Tibial nerve (tissue), 4 donors: ENCODE results near the gene NR2F1-AS1.

Experiments
- EP300 ChIP-seq, 2 donors: sonication (generic); formaldehyde crosslinking; IDR thresholded peaks; one replicate each; pipeline ENCODE4 v1.6.1; 2017; ENCODE audit warnings: antibody characterized with exemption in 2 of 2, mild to moderate bottlenecking in 1 of 2
- TF ChIP-seq, protein P1 (sequence below), 5 experiments: fragments of 200-600 bp in 3 of 5; fragments of 450-650 bp in 2 of 5; sonication (generic) in 3 of 5; IDR thresholded peaks; one replicate each; pipeline ENCODE4 v1.5.1; 2016 to 2019; ENCODE audit warnings: antibody characterized with exemption in 5 of 5, mild to moderate bottlenecking in 3 of 5, moderate library complexity in 2 of 5

GRCh38 chr5:93378073-93378472 is 202.9 kb downstream of the NR2F1-AS1 start:
- TF ChIP-seq, protein P1, sequence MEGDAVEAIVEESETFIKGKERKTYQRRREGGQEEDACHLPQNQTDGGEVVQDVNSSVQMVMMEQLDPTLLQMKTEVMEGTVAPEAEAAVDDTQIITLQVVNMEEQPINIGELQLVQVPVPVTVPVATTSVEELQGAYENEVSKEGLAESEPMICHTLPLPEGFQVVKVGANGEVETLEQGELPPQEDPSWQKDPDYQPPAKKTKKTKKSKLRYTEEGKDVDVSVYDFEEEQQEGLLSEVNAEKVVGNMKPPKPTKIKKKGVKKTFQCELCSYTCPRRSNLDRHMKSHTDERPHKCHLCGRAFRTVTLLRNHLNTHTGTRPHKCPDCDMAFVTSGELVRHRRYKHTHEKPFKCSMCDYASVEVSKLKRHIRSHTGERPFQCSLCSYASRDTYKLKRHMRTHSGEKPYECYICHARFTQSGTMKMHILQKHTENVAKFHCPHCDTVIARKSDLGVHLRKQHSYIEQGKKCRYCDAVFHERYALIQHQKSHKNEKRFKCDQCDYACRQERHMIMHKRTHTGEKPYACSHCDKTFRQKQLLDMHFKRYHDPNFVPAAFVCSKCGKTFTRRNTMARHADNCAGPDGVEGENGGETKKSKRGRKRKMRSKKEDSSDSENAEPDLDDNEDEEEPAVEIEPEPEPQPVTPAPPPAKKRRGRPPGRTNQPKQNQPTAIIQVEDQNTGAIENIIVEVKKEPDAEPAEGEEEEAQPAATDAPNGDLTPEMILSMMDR (IDR thresholded peaks at IDR 0.05) = no peak
- no peak for TF ChIP-seq EP300 (IDR thresholded peaks at IDR 0.05)
